IMR-90 (cell line): Measurements from ENCODE around the gene ADGRV1. TPM values are rescaled to one million over a fixed set of nuclear protein-coding genes. Genes with fewer than 3 reads are reported as not detected.
"Not testable (repeated sequence)": the region's sequence is repeated elsewhere in the genome, so short reads cannot be mapped to it uniquely, and the experiment has no call there.

Experiments used
- ATAC-seq: fragments of 200-7000 bp; cut with Tn5 transposase; 2 replicates; pipeline ENCODE4 v1.9.1; 2020; ENCODE audit warnings: low read depth, mild to moderate bottlenecking, moderate library complexity
- BruUV-seq: library from RNA; stranded (reverse); fragments of 400-500 nt; replicated peaks from 2 replicates; lab custom pipeline; 2021; lab: Mats Ljungman, UMichigan
- CTCF ChIA-PET: fragments of 300-600 bp; formaldehyde crosslinking; extraction: SDS; loops from one replicate; lab custom pipeline; 2021; ENCODE audit warnings: antibody characterized with exemption; lab: Yijun Ruan, JAX
- POLR2A ChIA-PET: fragments of 300-600 bp; sonication (Branson Sonifier 250); formaldehyde crosslinking; loops from one replicate; lab custom pipeline; 2022; ENCODE audit warnings: antibody characterized with exemption; ENCODE audit not compliant: unreplicated experiment; lab: Charles Lee
- DNase-seq: peaks from one replicate; pipeline ENCODE4 v3.0.0; 2013
- H2AFZ ChIP-seq: replicated peaks from 2 replicates; pipeline ENCODE3; 2013; ENCODE audit warnings: low read length, mild to moderate bottlenecking; ENCODE audit not compliant: poor library complexity
- H2AK5ac ChIP-seq: 2 replicates; pipeline ENCODE4 v1.6.1; 2013; ENCODE audit warnings: low read depth, low read length, inconsistent platforms
- H2AK9ac ChIP-seq: replicated peaks from 2 replicates; pipeline ENCODE3; 2013; ENCODE audit warnings: mild to moderate bottlenecking, low read depth, low read length, moderate library complexity; ENCODE audit not compliant: poor library complexity
- H2BK120ac ChIP-seq: 2 replicates; pipeline ENCODE4 v1.6.1; 2013; ENCODE audit warnings: low read depth, low read length, inconsistent platforms
- H2BK15ac ChIP-seq: 3 replicates; pipeline ENCODE4 v1.6.1; 2013; ENCODE audit warnings: low read depth, low read length, inconsistent platforms
- H2BK20ac ChIP-seq: 2 replicates; pipeline ENCODE4 v1.6.1; 2013; ENCODE audit warnings: low read depth, mild to moderate bottlenecking, inconsistent platforms, low read length, moderate library complexity
- H2BK5ac ChIP-seq: 2 replicates; pipeline ENCODE4 v1.6.1; 2013; ENCODE audit warnings: mild to moderate bottlenecking, low read depth, low read length, inconsistent platforms; ENCODE audit not compliant: poor library complexity, severe bottlenecking
- H3K14ac ChIP-seq: replicated peaks from 2 replicates; pipeline ENCODE4 v1.6.1; 2013; ENCODE audit warnings: low read depth, low read length, inconsistent platforms
- H3K18ac ChIP-seq: 2 replicates; pipeline ENCODE4 v1.6.1; 2013; ENCODE audit warnings: low read depth, low read length, control low read depth
- H3K23ac ChIP-seq: 2 replicates; pipeline ENCODE4 v1.6.1; 2013; ENCODE audit warnings: low read depth, low read length, inconsistent platforms
- H3K27ac ChIP-seq: 2 replicates; pipeline ENCODE4 v1.5.1; 2013; ENCODE audit warnings: mild to moderate bottlenecking, control low read depth, low read length; ENCODE audit not compliant: insufficient read depth
- H3K27me3 ChIP-seq: 2 replicates; pipeline ENCODE4 v1.6.1; 2013; ENCODE audit warnings: low read length; ENCODE audit not compliant: control insufficient read depth, insufficient read depth
- H3K36me3 ChIP-seq: 2 replicates; pipeline ENCODE4 v1.6.1; 2013; ENCODE audit warnings: low read length, mixed read lengths; ENCODE audit not compliant: control insufficient read depth, insufficient read depth
- H3K4ac ChIP-seq: 2 replicates; pipeline ENCODE4 v1.6.1; 2013; ENCODE audit warnings: low read depth, low read length, inconsistent platforms
- H3K4me1 ChIP-seq: 2 replicates; pipeline ENCODE4 v1.6.1; 2013; ENCODE audit warnings: low read length, mixed read lengths; ENCODE audit not compliant: control insufficient read depth, insufficient read depth
- H3K4me2 ChIP-seq: 2 replicates; pipeline ENCODE4 v1.6.1; 2013; ENCODE audit warnings: low read depth, mild to moderate bottlenecking, control low read depth, low read length, moderate library complexity
- H3K4me3 ChIP-seq: 2 replicates; pipeline ENCODE4 v1.5.1; 2013; ENCODE audit warnings: low read depth, mild to moderate bottlenecking, control low read depth, low read length, moderate library complexity; ENCODE audit not compliant: insufficient read depth
- H3K56ac ChIP-seq: 2 replicates; pipeline ENCODE4 v1.6.1; 2013; ENCODE audit warnings: low read length, inconsistent platforms; ENCODE audit not compliant: insufficient read depth; ENCODE audit errors: extremely low read depth
- H3K79me1 ChIP-seq, 2 experiments: 2 replicates each; pipeline ENCODE4 v1.6.1; 2013; ENCODE audit warnings: low read length in 2 of 2, inconsistent platforms in 1 of 2, low read depth in 1 of 2
- H3K9ac ChIP-seq: 2 replicates; pipeline ENCODE4 v1.6.1; 2013; ENCODE audit warnings: low read depth, low read length, control low read depth
- H3K9me1 ChIP-seq: 2 replicates; pipeline ENCODE4 v1.6.1; 2013; ENCODE audit warnings: low read length, inconsistent platforms; ENCODE audit not compliant: insufficient read depth
- H3K9me3 ChIP-seq: 2 replicates; pipeline ENCODE4 v1.6.1; 2013; ENCODE audit warnings: low read length; ENCODE audit not compliant: control insufficient read depth, insufficient read depth
- H4K20me1 ChIP-seq: 2 replicates; pipeline ENCODE4 v1.6.1; 2013; ENCODE audit warnings: low read length, inconsistent platforms; ENCODE audit not compliant: insufficient read depth
- H4K5ac ChIP-seq: 2 replicates; pipeline ENCODE4 v1.6.1; 2013; ENCODE audit warnings: mild to moderate bottlenecking, low read depth, low read length, control low read depth
- H4K8ac ChIP-seq, 2 experiments: 2 replicates each; pipeline ENCODE4 v1.6.1; 2013; ENCODE audit warnings: low read depth in 2 of 2, low read length in 2 of 2, control low read depth in 1 of 2, inconsistent platforms in 1 of 2
- H4K91ac ChIP-seq: 2 replicates; pipeline ENCODE4 v1.6.1; 2013; ENCODE audit warnings: low read depth, low read length, inconsistent platforms; ENCODE audit not compliant: insufficient read depth
- BHLHE40 ChIP-seq: fragments of 150-350 bp; IDR thresholded peaks from 2 replicates; pipeline ENCODE4 v1.6.1; 2016; ENCODE audit warnings: mild to moderate bottlenecking, low read depth, low read length
- CHD1 ChIP-seq: IDR thresholded peaks from 2 replicates; pipeline ENCODE4 v1.6.1; 2012; ENCODE audit warnings: low read depth, low read length, improper control_type of control experiment
- ELK1 ChIP-seq: fragments of 150-350 bp; IDR thresholded peaks from 2 replicates; pipeline ENCODE4 v1.6.1; 2016; ENCODE audit warnings: low read depth, mild to moderate bottlenecking, low read length, moderate library complexity, borderline replicate concordance
- MXI1 ChIP-seq: IDR thresholded peaks from 2 replicates; pipeline ENCODE4 v1.6.1; 2012; ENCODE audit warnings: low read depth, mild to moderate bottlenecking, low read length, moderate library complexity, borderline replicate concordance
- POLR2A ChIP-seq: IDR thresholded peaks from 2 replicates; pipeline ENCODE4 v1.6.1; 2012; ENCODE audit warnings: mild to moderate bottlenecking, low read depth, low read length
- RAD21 ChIP-seq: IDR thresholded peaks from 2 replicates; pipeline ENCODE4 v1.6.1; 2012; ENCODE audit warnings: low read length, improper control_type of control experiment
- RCOR1 ChIP-seq: IDR thresholded peaks from 2 replicates; pipeline ENCODE4 v1.6.1; 2012; ENCODE audit warnings: mild to moderate bottlenecking, low read length, improper control_type of control experiment; ENCODE audit not compliant: insufficient replicate concordance
- RFX5 ChIP-seq: IDR thresholded peaks from 2 replicates; pipeline ENCODE4 v1.8.0; 2012; ENCODE audit warnings: low read depth, mild to moderate bottlenecking, low read length, moderate library complexity
- SMC3 ChIP-seq: fragments of 150-350 bp; IDR thresholded peaks from 2 replicates; pipeline ENCODE4 v1.6.1; 2016; ENCODE audit warnings: low read depth, mild to moderate bottlenecking, antibody characterized with exemption, low read length, moderate library complexity
- WGBS, 2 experiments: methylation state at CpG; one replicate each; pipeline versions ENCODE4 v1.1.5 to v1.1.7; 2013; ENCODE audit warnings: missing lambda C conversion rate in 2 of 2; ENCODE audit not compliant: insufficient read length in 1 of 2; ENCODE audit errors: extremely low coverage in 2 of 2; 5-methylcytosine and 5-hydroxymethylcytosine counted together
- dilution Hi-C: fragments of 300-500 bp; cut with HindIII; formaldehyde crosslinking; loops from one replicate; pipeline ENCODE4 v1.14.3; 2018; ENCODE audit warnings: low sequenced_read_pairs; ENCODE audit not compliant: unreplicated experiment
- in situ Hi-C: fragments of 300-500 bp; cut with MboI; formaldehyde crosslinking; loops from 3 replicates; pipeline ENCODE4 v1.14.3; 2019; ENCODE audit warnings: low sequenced_read_pairs, inconsistent platforms, mixed read lengths
- intact Hi-C: fragments of 100-400 bp; cut with micrococcal nuclease; formaldehyde crosslinking; loops from 2 replicates; pipeline ENCODE4 v1.10.0; 2022
- polyA plus RNA-seq, 3 experiments: library from polyadenylated mRNA; depleted of rRNA; stranded (reverse); fragments of >200 nt; gene quantifications; 2 replicates each; pipeline ENCODE4 v1.2.3, GENCODE V29; 2012; ENCODE audit warnings: low replicate concordance in 1 of 3
- total RNA-seq: library from RNA; depleted of rRNA; stranded (reverse); fragments of >200 nt; gene quantifications from 2 replicates; pipeline ENCODE4 v1.2.3, GENCODE V29; 2012

Gene ADGRV1
- total and polyA plus RNA-seq, 2 of the 4 experiments (the other 2 are of a cell fraction) = under 0.01 TPM; not detected in 1

GRCh38 chr5:91011029-91011428 is 452.4 kb downstream of the ADGRV1 start:
- Histone ChIP-seq H3K27ac (no peak overlapping the region), H3K23ac (no peak overlapping the region), H4K8ac (no peak overlapping the region), H2AK9ac (no peak overlapping the region), H2AK5ac (no peak overlapping the region), H4K91ac (no peak overlapping the region), H2BK15ac (no peak overlapping the region), H3K9ac (no peak overlapping the region), H4K20me1 (no peaks in the 10 kb centered on the region), H2BK5ac (no peak overlapping the region), H3K36me3 (no peaks in the 10 kb centered on the region), H3K4me2 (no peak overlapping the region), H2BK120ac (no peak overlapping the region), H3K79me1 (no peaks in the 10 kb centered on the region), H4K5ac (no peak overlapping the region), H3K27me3 (no peaks in the 10 kb centered on the region), H3K56ac (no peak overlapping the region), H3K14ac (no peak overlapping the region), H3K9me1 (no peaks in the 10 kb centered on the region), H3K9me3 (no peaks in the 10 kb centered on the region), H3K4ac (no peak overlapping the region), H3K18ac (no peak overlapping the region), H3K4me1 (no peaks in the 10 kb centered on the region), H2AFZ (no peak overlapping the region), H2BK20ac (no peak overlapping the region), H3K4me3 (no peak overlapping the region)
- BruUV-seq = no TSS peak
- dilution Hi-C loops = no loop called here
- ChIA-PET CTCF (interaction anchor here (0.9 kb wide), 1 partner anchor 10 kb away, joined by 3 read pairs; no protein-coding TSS in a partner anchor), POLR2A (no interaction called here)
- no CpG with 5 or more reads among the region's 1 CpG for WGBS, 2 experiments
- in situ Hi-C loops = no loop called here
- no peak for ATAC-seq
- intact Hi-C loops = no loop called here
- no peak for DNase-seq
- TF ChIP-seq RAD21 = no peak
- TF ChIP-seq POLR2A = no peak
- no peak for TF ChIP-seq MXI1
- TF ChIP-seq RFX5 = no peak
- no peak for TF ChIP-seq SMC3
- TF ChIP-seq BHLHE40 = no peak
- TF ChIP-seq ELK1 = no peak
- TF ChIP-seq RCOR1 = no peak
- no peak for TF ChIP-seq CHD1

- H4K5ac ChIP-seq, H3K27me3 ChIP-seq, H3K14ac ChIP-seq, H2BK15ac ChIP-seq, H4K20me1 ChIP-seq, H2BK120ac ChIP-seq, H3K4me2 ChIP-seq, BruUV-seq, dilution Hi-C loops, H3K36me3 ChIP-seq, POLR2A ChIA-PET, H3K4me3 ChIP-seq, ATAC-seq, H4K91ac ChIP-seq, H2AK9ac ChIP-seq, H3K79me1 ChIP-seq, H3K27ac ChIP-seq, intact Hi-C loops, H3K4ac ChIP-seq, H3K18ac ChIP-seq, in situ Hi-C loops, H3K56ac ChIP-seq, H2AK5ac ChIP-seq, H2BK5ac ChIP-seq, H3K23ac ChIP-seq, H2AFZ ChIP-seq, DNase-seq, H3K9ac ChIP-seq, H4K8ac ChIP-seq, H3K9me3 ChIP-seq, H3K9me1 ChIP-seq, H2BK20ac ChIP-seq, H3K4me1 ChIP-seq: not testable (repeated sequence)
- CTCF ChIA-PET = interaction anchor here (0.6 kb wide), 1 partner anchor 374 kb away, joined by 3 read pairs; no protein-coding TSS in a partner anchor
- no CpG with 5 or more reads among the region's 1 CpG for WGBS, 2 experiments
Observed at GRCh38 chr5:91012867-91013266, 454.3 kb downstream of the ADGRV1 start.
